K562 treated with DMSO at 1 percent for 24 hours (cell line): ENCODE results near the gene C2CD4C. TPM values are rescaled to one million over a fixed set of nuclear protein-coding genes. Genes with fewer than 3 reads are reported as not detected.

Experiments used
- total RNA-seq: library from RNA; unstranded; fragments of 300-600 nt; gene quantifications from 2 replicates; pipeline ENCODE4 v1.2.3, GENCODE V29; 2022; ENCODE audit warnings: low read depth; ENCODE audit not compliant: insufficient read depth

The C2CD4C gene, protein sequence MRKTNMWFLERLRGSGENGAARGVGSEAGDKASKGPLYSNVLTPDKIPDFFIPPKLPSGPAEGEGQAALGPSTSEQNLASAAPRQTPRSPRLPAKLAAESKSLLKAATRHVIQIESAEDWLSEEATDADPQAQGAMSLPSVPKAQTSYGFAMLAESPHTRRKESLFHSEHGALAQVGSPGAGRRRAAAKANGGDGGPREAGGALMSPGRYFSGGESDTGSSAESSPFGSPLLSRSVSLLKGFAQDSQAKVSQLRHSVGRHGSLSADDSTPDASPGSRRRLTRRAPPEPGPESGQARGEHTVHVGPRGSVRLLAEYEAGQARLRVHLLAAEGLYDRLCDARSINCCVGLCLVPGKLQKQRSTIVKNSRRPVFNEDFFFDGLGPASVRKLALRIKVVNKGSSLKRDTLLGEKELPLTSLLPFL
- total RNA-seq, result not detected in 2 replicates

GRCh38 chr19:408902-409515 lies at the start of gene C2CD4C:
TSS of gene C2CD4C (minus strand) at chr19:409147. CDS start at chr19:408361, 786 bp downstream.

Other genes starting within 250 kb of the C2CD4C start
- 0.63 TPM in 1 of 2 replicates, not detected in the other for gene PLPP2, start 117.7 kb downstream of the C2CD4C start, total RNA-seq
- 30.2 and 38.9 TPM in 2 replicates for gene MIER2, start 64.4 kb downstream of the C2CD4C start, total RNA-seq
- 1.5 and 1.9 TPM in 2 replicates for gene SHC2, start 51.9 kb upstream of the C2CD4C start, total RNA-seq
- 1.0 and 1.9 TPM in 2 replicates for gene MADCAM1, start 87.3 kb upstream of the C2CD4C start, total RNA-seq
- 110 and 128 TPM in 2 replicates for gene TPGS1, start 98.3 kb upstream of the C2CD4C start, total RNA-seq
- 171 and 181 TPM in 2 replicates for gene CDC34, start 122.6 kb upstream of the C2CD4C start, total RNA-seq
- 1.5 and 2.2 TPM in 2 replicates for gene GZMM, start 134.9 kb upstream of the C2CD4C start, total RNA-seq
- 800 and 804 TPM in 2 replicates for gene BSG, start 163.4 kb upstream of the C2CD4C start, total RNA-seq
- 4.4 and 6.4 TPM in 2 replicates for gene HCN2, start 180.7 kb upstream of the C2CD4C start, total RNA-seq
- 103 and 118 TPM in 2 replicates for gene POLRMT, start 224.4 kb upstream of the C2CD4C start, total RNA-seq
- 0.58 and 0.82 TPM in 2 replicates for gene FGF22, start 230.7 kb upstream of the C2CD4C start, total RNA-seq